Activated CD8-positive, alpha-beta T cell treated with anti-CD3 and anti-CD28 coated beads for 36 hours (primary cell): ENCODE measurements around the gene CCL22. TPM values are rescaled to one million over a fixed set of nuclear protein-coding genes. Genes with fewer than 3 reads are reported as not detected.

Experiments
- ATAC-seq: fragments of 200-7000 bp; cut with Tn5 transposase; one replicate; pipeline ENCODE4 v1.10.0; 2021; ENCODE audit warnings: mild to moderate bottlenecking, moderate library complexity
- CTCF ChIA-PET: fragments of 350-600 bp; sonication (Branson Sonifier 250); formaldehyde crosslinking; loops from one replicate; lab custom pipeline; 2021; ENCODE audit warnings: antibody characterized with exemption; lab: Charles Lee
- POLR2A ChIA-PET: fragments of 350-600 bp; sonication (Branson Sonifier 250); formaldehyde crosslinking; loops from one replicate; lab custom pipeline; 2021; ENCODE audit warnings: antibody characterized with exemption; lab: Charles Lee
- DNase-seq: peaks from one replicate; pipeline ENCODE4 v3.0.0-alpha.2; 2020
- H3K27ac Mint-ChIP-seq: one replicate; pipeline ENCODE4 v1.8.0; 2021; ENCODE audit warnings: mild to moderate bottlenecking, mixed read lengths
- H3K27me3 Mint-ChIP-seq: one replicate; pipeline ENCODE4 v1.8.0; 2021; ENCODE audit warnings: mixed read lengths
- H3K36me3 Mint-ChIP-seq: one replicate; pipeline ENCODE4 v1.8.0; 2021; ENCODE audit warnings: low read depth, mixed read lengths
- H3K4me1 Mint-ChIP-seq: one replicate; pipeline ENCODE4 v1.8.0; 2021; ENCODE audit warnings: low read depth, mixed read lengths
- H3K4me3 Mint-ChIP-seq: one replicate; pipeline ENCODE4 v1.8.0; 2021; ENCODE audit warnings: mild to moderate bottlenecking, moderate library complexity, mixed read lengths
- H3K9me3 Mint-ChIP-seq: one replicate; pipeline ENCODE4 v1.8.0; 2021; ENCODE audit warnings: mixed read lengths
- CTCF ChIP-seq: fragments of 200-600 bp; IDR thresholded peaks from one replicate; pipeline ENCODE4 v1.8.0; 2022; ENCODE audit warnings: antibody characterized with exemption, mild to moderate bottlenecking
- intact Hi-C: fragments of 100-400 bp; cut with micrococcal nuclease; formaldehyde crosslinking; loops from one replicate; pipeline ENCODE4 v1.10.0; 2022
- total RNA-seq, 2 experiments: library from RNA; stranded (reverse); gene quantifications; one replicate each; pipeline ENCODE4 v1.2.3, GENCODE V29; 2021

Gene CCL22
- total RNA-seq, 2 experiments from 2014 or later = 7.1 to 7.4 TPM

GRCh38 chr16:57409870-57410587, 51.4 kb downstream of the CCL22 start:
- ChIA-PET POLR2A (no interaction called here), CTCF (interaction anchor here (1.3 to 1.4 kb wide), 2 partner anchors 9 to 109 kb away, joined by 4 read pairs; no protein-coding TSS in a partner anchor)
- Mint-ChIP-seq H3K4me1 (peaks cover 5% of the 10 kb centered on the region), H3K36me3 (no peaks in the 10 kb centered on the region), H3K9me3 (no peaks in the 10 kb centered on the region), H3K4me3 (no peak overlapping the region), H3K27me3 (peaks cover 2% of the 10 kb centered on the region), H3K27ac (no peak overlapping the region)
- DNase-seq = no peak
- TF ChIP-seq CTCF = no peak
- no peak for ATAC-seq
- intact Hi-C loops = no loop called here

GRCh38 chr16:57411362-57411976, 52.9 kb downstream of the CCL22 start:
- CTCF ChIA-PET = interaction anchor here (10.9 kb wide), 1 partner anchor 109 kb away, joined by 258 read pairs; no protein-coding TSS in a partner anchor
- DNase-seq (no peak), ATAC-seq (no peak)
- POLR2A ChIA-PET = interaction anchor here (1.3 kb wide), 1 partner anchor 111 kb away, joined by 4 read pairs; no protein-coding TSS in a partner anchor
- no peak for TF ChIP-seq CTCF
- intact Hi-C loops = no loop called here
- Mint-ChIP-seq H3K27me3 (no peaks in the 10 kb centered on the region), H3K27ac (no peak overlapping the region), H3K9me3 (no peaks in the 10 kb centered on the region), H3K36me3 (no peaks in the 10 kb centered on the region), H3K4me3 (no peak overlapping the region), H3K4me1 (no peaks in the 10 kb centered on the region)

GRCh38 chr16:57412584-57412983, 54.0 kb downstream of the CCL22 start:
- Mint-ChIP-seq H3K27me3 (no peaks in the 10 kb centered on the region), H3K9me3 (no peaks in the 10 kb centered on the region), H3K4me3 (no peak overlapping the region), H3K36me3 (no peaks in the 10 kb centered on the region), H3K4me1 (peaks cover 8% of the 10 kb centered on the region), H3K27ac (no peak overlapping the region)
- no peak for TF ChIP-seq CTCF
- intact Hi-C loops = no loop called here
- ChIA-PET CTCF (interaction anchor here (0.8 to 10.9 kb wide), 2 partner anchors 8 to 110 kb away, joined by 3 to 258 read pairs; partner anchors contain the start of gene CCL17), POLR2A (no interaction called here)
- ATAC-seq (no peak), DNase-seq (no peak)

DNA sequence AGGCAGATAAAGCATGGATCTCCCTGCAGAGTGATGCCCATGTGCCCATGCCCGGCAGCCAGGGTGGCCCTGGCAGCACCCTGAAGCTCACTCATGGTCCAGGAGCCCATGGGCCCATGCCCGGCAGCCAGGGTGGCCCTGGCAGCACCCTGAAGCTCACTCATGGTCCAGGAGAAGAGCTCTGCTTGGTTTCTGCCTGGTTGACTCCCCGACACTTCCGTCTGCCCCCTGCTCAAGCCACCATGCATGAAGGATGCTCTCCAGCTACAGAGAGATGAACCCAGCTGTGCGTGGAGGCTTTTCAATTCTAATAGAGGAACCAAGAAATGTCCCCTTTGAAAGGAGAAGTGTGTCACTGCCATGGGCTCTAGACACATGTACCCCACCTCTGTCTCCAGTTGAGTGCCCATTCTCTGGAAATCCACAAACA, 54.7 kb downstream of the CCL22 start:
- no peak overlapping the region for H3K27ac Mint-ChIP-seq
- H3K4me3 Mint-ChIP-seq = no peak overlapping the region
- ChIA-PET CTCF (interaction anchor here (0.8 to 10.9 kb wide), 3 partner anchors 9 to 111 kb away, joined by 3 to 258 read pairs (median 5); partner anchors contain the start of gene CCL17), POLR2A (interaction anchor here (1.3 kb wide), 1 partner anchor 113 kb away, joined by 6 read pairs; no protein-coding TSS in a partner anchor)
- intact Hi-C loops = no loop called here
- DNase-seq (no peak), ATAC-seq (no peak)
- no peaks in the 10 kb centered on the region for H3K36me3 Mint-ChIP-seq
- no peaks in the 10 kb centered on the region for H3K27me3 Mint-ChIP-seq
- peaks cover 12% of the 10 kb centered on the region for H3K4me1 Mint-ChIP-seq
- no peaks in the 10 kb centered on the region for H3K9me3 Mint-ChIP-seq
- no peak for TF ChIP-seq CTCF
